HFF-Myc (cell line): ENCODE measurements around the gene PFKP.

Source experiments
- DNase-seq: peaks from one replicate; pipeline ENCODE4 v3.0.0-alpha.2; 2011; ENCODE audit warnings: low read depth; ENCODE audit errors: extremely low read depth
- H3K4me3 ChIP-seq: replicated peaks from 2 replicates; pipeline ENCODE4 v1.5.1; 2011; ENCODE audit warnings: low read depth, mild to moderate bottlenecking, control low read depth, low read length
- TF ChIP-seq, protein P1 (sequence below): IDR thresholded peaks from 2 replicates; pipeline ENCODE4 v1.5.1; 2012; ENCODE audit warnings: mild to moderate bottlenecking, low read depth, low read length, control low read depth; ENCODE audit errors: missing control alignments

The PFKP gene

DNA sequence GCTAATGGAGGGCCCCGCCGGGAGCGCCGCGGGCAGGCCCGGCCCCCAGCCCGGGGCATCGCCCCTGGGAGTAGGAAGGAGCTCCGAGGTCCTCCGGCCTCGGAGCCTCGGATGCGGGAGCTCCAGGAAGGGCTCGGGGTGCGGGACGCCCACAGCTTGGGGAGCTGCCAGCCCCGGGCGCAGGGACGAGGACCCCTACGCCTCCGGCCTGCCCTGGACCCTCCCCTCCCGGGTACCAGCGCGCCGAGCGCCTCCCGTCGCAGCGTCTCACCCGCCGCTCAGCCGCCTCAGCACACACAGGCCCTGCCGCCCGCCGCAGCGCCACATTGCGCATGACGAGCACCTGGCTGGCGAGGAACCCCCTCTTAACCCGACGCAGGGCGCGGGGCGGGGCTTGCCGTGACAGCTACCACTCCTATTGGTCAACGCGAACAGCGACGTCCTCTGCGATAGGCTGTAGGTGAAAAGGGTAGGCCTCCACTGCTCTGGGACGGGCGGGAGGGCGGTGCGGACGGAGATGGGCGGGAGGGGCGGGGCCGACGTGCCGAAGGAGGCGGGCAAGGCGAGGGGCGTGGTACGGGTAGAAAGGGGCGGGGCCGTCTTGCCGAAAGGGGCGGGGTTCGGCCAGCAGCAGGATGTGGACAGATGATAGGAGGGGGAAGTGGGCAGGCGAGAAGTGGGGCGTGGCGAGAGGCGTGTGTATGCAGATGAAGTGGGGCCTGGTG, 105.3 kb downstream of the PFKP start, which contains the start of gene PITRM1:
Gene PITRM1 (minus strand): TSS at position 337 of the 725 bp plus-strand sequence. CDS start 10 bp downstream, at position 327.
- DNase-seq: peak; percentile 96
- TF ChIP-seq, protein P1, sequence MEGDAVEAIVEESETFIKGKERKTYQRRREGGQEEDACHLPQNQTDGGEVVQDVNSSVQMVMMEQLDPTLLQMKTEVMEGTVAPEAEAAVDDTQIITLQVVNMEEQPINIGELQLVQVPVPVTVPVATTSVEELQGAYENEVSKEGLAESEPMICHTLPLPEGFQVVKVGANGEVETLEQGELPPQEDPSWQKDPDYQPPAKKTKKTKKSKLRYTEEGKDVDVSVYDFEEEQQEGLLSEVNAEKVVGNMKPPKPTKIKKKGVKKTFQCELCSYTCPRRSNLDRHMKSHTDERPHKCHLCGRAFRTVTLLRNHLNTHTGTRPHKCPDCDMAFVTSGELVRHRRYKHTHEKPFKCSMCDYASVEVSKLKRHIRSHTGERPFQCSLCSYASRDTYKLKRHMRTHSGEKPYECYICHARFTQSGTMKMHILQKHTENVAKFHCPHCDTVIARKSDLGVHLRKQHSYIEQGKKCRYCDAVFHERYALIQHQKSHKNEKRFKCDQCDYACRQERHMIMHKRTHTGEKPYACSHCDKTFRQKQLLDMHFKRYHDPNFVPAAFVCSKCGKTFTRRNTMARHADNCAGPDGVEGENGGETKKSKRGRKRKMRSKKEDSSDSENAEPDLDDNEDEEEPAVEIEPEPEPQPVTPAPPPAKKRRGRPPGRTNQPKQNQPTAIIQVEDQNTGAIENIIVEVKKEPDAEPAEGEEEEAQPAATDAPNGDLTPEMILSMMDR: no peak
- H3K4me3 ChIP-seq: peak within 1 kb of the TSS; percentile 70

DNA sequence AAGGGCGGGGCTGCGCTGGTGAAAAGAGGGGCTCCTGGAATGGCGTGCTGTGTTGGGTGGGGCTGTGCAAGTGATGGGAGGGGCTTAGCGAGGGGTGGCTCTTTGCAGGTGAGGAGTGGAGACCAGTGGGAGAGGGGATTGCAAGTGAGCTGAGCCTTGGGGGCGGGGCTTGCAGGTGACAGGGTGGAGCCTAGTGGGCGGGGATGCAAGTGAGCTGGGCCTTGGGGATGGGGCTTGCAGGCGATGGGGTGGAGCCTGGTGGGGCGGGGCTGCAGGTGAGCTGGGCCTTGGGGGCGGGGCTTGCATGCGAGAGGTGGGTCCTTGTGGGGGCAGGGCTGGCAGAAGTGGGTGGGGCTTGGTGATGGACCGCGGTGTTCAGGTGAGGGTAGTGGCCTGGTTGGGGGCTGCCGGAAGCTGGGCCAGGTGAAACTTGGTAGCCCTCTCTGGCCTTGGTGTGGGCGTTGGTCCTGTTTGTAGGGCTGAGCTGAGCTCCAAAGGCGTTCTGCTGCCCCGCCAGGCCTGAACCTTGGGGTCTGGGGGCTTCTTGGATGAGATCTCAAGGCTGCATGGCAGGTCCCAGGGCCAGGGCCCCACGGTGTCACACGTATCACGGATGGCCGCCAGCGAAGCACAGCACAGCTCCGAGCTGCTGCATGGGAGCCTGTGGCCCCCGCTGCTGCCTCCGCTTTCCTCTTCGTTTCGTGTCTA, 106.0 kb downstream of the PFKP start:
- no peak for DNase-seq
- peak overlapping the region; percentile 28 for H3K4me3 ChIP-seq
- TF ChIP-seq, protein P1: no peak

DNA sequence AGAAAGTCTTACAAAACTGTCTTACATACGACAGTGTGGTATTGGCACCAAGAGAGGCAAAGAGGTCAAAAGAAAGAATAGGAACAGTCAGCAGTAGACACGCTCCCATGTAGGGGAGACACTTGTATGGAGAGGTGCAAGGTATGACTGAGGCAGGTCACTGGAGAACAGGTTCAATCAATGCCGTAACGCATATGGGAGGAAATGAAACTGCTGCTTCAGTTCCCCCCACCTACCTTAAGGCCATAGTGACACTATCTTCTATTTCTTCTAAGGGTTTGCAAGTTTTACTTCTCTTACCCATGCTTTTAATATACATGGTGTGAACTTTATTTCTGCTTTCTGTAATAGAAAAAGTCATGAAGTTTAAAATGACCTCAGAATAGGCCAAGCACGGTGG, 110.7 kb downstream of the PFKP start:
- H3K4me3 ChIP-seq: no peak overlapping the region
- DNase-seq: no peak
- TF ChIP-seq, protein P1: no peak

DNA sequence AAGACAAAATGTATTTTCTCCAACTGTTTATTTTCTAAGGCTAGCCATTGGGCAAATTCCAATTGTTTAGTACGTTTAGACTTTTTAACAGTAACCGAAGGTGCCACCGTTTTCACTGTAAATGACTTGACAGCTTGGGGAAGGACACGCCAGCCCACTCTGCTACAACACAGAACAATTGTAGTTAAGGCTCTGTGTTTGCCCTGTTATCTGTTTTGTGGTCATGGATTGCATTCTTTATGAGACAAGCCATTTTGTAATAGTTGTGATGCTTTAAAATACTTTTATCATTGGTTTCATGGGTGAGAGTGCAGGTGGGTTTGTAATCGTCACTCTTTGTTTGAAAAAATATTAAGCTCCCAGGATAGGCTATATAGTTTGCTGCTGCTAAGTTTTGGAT, 111.8 kb downstream of the PFKP start:
- H3K4me3 ChIP-seq: no peak overlapping the region
- TF ChIP-seq, protein P1: no peak
- DNase-seq: no peak

DNA sequence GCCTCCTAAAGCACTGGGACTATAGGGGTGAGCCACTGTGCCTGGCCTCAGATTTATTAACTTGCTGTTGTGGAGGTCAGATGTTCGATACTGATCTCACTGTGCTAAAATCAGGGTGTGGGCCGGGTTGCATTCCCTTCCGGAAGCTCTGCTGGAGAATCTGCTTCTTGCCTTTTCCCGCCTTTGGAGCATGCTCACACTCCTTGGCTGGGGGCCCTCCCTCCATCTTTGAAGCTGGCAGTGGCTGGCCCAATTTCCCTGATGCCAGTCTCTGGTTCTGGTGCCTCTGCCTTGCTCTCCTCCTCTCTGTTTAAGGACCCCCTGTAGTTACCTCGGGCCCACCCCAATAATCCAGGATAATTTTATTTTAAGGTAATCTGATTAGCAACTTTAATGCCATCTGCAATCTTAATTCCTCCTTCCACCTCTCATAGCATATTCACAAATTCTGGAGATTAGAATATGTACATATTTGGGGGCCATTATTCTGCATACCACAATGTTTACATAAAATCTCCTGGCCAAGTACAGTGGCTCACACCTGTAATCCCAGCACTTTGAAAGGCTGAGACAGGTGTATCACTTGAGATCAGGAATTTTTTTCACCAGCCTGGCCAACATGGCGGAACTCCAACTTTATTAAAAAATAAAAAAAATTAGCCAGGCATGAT, 113.1 kb downstream of the PFKP start:
- H3K4me3 ChIP-seq: no peak overlapping the region
- no peak for DNase-seq
- TF ChIP-seq, protein P1: no peak

DNA sequence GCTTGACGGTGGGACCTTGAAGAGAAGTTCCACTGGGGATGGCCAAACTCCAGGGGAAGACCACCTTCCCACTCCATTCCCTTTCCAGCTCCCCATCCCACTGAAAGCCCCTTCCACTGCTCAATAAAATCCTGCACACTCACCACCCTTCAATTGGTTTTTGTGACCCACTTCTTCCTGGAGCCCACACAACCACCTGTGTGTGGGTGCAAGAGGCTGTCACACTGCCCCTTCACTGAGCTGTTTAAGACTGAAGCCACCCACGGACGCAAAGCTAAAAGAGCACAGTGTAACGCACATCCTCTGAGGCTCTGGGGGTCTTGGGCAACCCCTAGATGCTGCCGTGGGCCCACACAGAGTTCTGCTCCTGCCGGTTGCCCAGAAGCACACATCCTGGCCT, 118.0 kb downstream of the PFKP start:
- DNase-seq: no peak
- H3K4me3 ChIP-seq: no peak overlapping the region
- TF ChIP-seq, protein P1: no peak
